ENCODE results near the gene SLC38A1. TPM values are rescaled to one million over a fixed set of nuclear protein-coding genes. Genes with fewer than 3 reads are reported as not detected.
A peak's percentile ranks its signal among the peaks of the same experiment; 100 is the strongest.
"Not testable (repeated sequence)": the region's sequence is repeated elsewhere in the genome, so short reads cannot be mapped to it uniquely, and the experiment has no call there.

SLC38A1 gene
- total RNA-seq, 2 experiments from 2014 or later: 105 to 110 TPM

GRCh38 chr12:46263140-46264016 is 5.5 kb downstream of the SLC38A1 start:
- intact Hi-C loops (cut with micrococcal nuclease): no loop called here
- Mint-ChIP-seq H3K4me3 (no peak overlapping the region), H3K9me3 (no peaks in the 10 kb centered on the region), H3K27me3 (ENCODE audit: low read depth) (no peaks in the 10 kb centered on the region), H3K27ac (peak overlapping the region; percentile 57), H3K4me1 (ENCODE audit: low read depth) (peaks cover 21% of the 10 kb centered on the region), H3K36me3 (ENCODE audit: low read depth) (peaks cover 6% of the 10 kb centered on the region)
- CTCF ChIA-PET: interaction anchor here (1.0 to 1.3 kb wide), 2 partner anchors 40 to 46 kb away, joined by 3 to 7 read pairs; no protein-coding TSS in a partner anchor
- no peak for DNase-seq

- DNase-seq: no peak
- CTCF ChIA-PET: interaction anchor here (0.8 to 1.0 kb wide), 2 partner anchors 58 to 137 kb away, joined by 3 to 4 read pairs; no protein-coding TSS in a partner anchor
- peaks cover 19% of the 10 kb centered on the region for H3K36me3 Mint-ChIP-seq (ENCODE audit: low read depth)
- peaks cover 37% of the 10 kb centered on the region for H3K4me1 Mint-ChIP-seq (ENCODE audit: low read depth)
- no peaks in the 10 kb centered on the region for H3K27me3 Mint-ChIP-seq (ENCODE audit: low read depth)
- H3K4me3 Mint-ChIP-seq: no peak overlapping the region
- peak overlapping the region; percentile 28 for H3K27ac Mint-ChIP-seq
- H3K9me3 Mint-ChIP-seq: no peaks in the 10 kb centered on the region
- intact Hi-C loops (cut with micrococcal nuclease): no loop called here
Observed at GRCh38 chr12:46261646-46262045, 7.2 kb downstream of the SLC38A1 start.

- Mint-ChIP-seq H3K4me1 (ENCODE audit: low read depth) (peaks cover 41% of the 10 kb centered on the region), H3K27ac (no peak overlapping the region), H3K36me3 (ENCODE audit: low read depth) (peaks cover 23% of the 10 kb centered on the region), H3K9me3 (no peaks in the 10 kb centered on the region), H3K27me3 (ENCODE audit: low read depth) (no peaks in the 10 kb centered on the region), H3K4me3 (no peak overlapping the region)
- CTCF ChIA-PET: no interaction called here
- intact Hi-C loops (cut with micrococcal nuclease): no loop called here
- no peak for DNase-seq
Observed at GRCh38 chr12:46260913-46261476, 7.8 kb downstream of the SLC38A1 start.

DNA sequence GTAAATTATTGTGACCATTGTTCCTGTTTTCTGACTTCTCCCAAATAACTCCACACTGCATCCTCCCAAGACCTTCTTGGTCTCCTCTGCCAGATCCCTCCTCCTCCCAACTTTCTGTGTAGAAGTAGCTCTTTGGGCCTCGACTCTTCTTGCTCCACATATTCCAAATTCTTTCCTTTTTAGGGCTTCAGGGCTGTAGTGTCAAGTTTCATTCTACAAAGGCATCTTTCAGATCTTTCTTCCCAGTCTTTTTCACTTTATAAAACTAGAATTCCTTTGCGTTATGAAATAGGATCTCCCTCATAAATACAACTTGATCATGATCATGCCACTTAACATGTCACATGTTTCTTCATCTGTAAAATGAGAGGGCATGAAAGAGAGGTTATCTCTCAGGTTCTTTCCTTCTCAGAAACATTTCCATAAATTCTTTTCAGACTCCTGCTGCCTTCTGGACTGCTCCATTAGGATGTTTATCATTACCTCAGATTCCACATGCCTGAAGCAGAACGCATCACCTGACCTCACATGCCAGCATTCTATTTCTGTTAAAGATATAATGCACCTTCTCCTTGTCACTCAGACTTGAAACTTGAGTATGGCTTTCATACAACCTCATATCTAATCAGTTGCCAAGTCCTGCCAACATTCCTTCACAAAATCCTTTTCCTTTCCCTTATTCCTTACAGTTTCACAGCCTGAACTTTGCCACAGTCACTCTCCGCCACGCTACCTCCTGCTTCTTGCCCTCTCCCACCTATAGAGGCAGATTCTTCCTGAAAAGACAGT is 8.5 kb downstream of the SLC38A1 start:
- intact Hi-C loops (cut with micrococcal nuclease): no loop called here
- peaks cover 28% of the 10 kb centered on the region for H3K36me3 Mint-ChIP-seq (ENCODE audit: low read depth)
- no peaks in the 10 kb centered on the region for H3K9me3 Mint-ChIP-seq
- H3K4me3 Mint-ChIP-seq: no peak overlapping the region
- no peaks in the 10 kb centered on the region for H3K27me3 Mint-ChIP-seq (ENCODE audit: low read depth)
- CTCF ChIA-PET: interaction anchor here (1.0 kb wide), 1 partner anchor 55 kb away, joined by 3 read pairs; no protein-coding TSS in a partner anchor
- H3K4me1 Mint-ChIP-seq (ENCODE audit: low read depth): peaks cover 47% of the 10 kb centered on the region
- no peak for DNase-seq
- no peak overlapping the region for H3K27ac Mint-ChIP-seq

GRCh38 chr12:46259713-46260112 is 9.1 kb downstream of the SLC38A1 start:
- intact Hi-C loops (cut with micrococcal nuclease): no loop called here
- peaks cover 33% of the 10 kb centered on the region for H3K36me3 Mint-ChIP-seq (ENCODE audit: low read depth)

GRCh38 chr12:46259071-46259470 is 9.8 kb downstream of the SLC38A1 start:
- Mint-ChIP-seq H3K27me3 (ENCODE audit: low read depth) (no peaks in the 10 kb centered on the region), H3K27ac (no peak overlapping the region), H3K4me1 (ENCODE audit: low read depth) (peaks cover 56% of the 10 kb centered on the region), H3K4me3 (no peak overlapping the region), H3K9me3 (no peaks in the 10 kb centered on the region), H3K36me3 (ENCODE audit: low read depth) (peaks cover 38% of the 10 kb centered on the region)
- CTCF ChIA-PET: no interaction called here
- intact Hi-C loops (cut with micrococcal nuclease): no loop called here
- DNase-seq: no peak

More at GRCh38 chr12:46259713-46260112, 9.1 kb downstream of the SLC38A1 start:
- H3K4me1 Mint-ChIP-seq (ENCODE audit: low read depth): peaks cover 52% of the 10 kb centered on the region
- DNase-seq: no peak
- H3K9me3 Mint-ChIP-seq: no peaks in the 10 kb centered on the region
- H3K27me3 Mint-ChIP-seq (ENCODE audit: low read depth): no peaks in the 10 kb centered on the region
- CTCF ChIA-PET: interaction anchor here (1.0 kb wide), 1 partner anchor 55 kb away, joined by 3 read pairs; no protein-coding TSS in a partner anchor
- no peak overlapping the region for H3K4me3 Mint-ChIP-seq
- H3K27ac Mint-ChIP-seq: no peak overlapping the region

- CTCF ChIA-PET: interaction anchor here (0.6 kb wide), 1 partner anchor 61 kb away, joined by 3 read pairs; no protein-coding TSS in a partner anchor
- peak overlapping the region; percentile 30 for H3K27ac Mint-ChIP-seq
- H3K4me1 Mint-ChIP-seq (ENCODE audit: low read depth): peaks cover 52% of the 10 kb centered on the region
- H3K27me3 Mint-ChIP-seq (ENCODE audit: low read depth): no peaks in the 10 kb centered on the region
- DNase-seq: no peak
- H3K9me3 Mint-ChIP-seq: no peaks in the 10 kb centered on the region
- intact Hi-C loops (cut with micrococcal nuclease): no loop called here
- H3K4me3 Mint-ChIP-seq: no peak overlapping the region
- peaks cover 44% of the 10 kb centered on the region for H3K36me3 Mint-ChIP-seq (ENCODE audit: low read depth)
Observed at GRCh38 chr12:46258129-46258528, 10.7 kb downstream of the SLC38A1 start.

- H3K27ac Mint-ChIP-seq: peak overlapping the region; percentile 42
- intact Hi-C loops (cut with micrococcal nuclease): no loop called here
- H3K36me3 Mint-ChIP-seq (ENCODE audit: low read depth): peaks cover 52% of the 10 kb centered on the region
Observed at GRCh38 chr12:46256942-46257341, 11.9 kb downstream of the SLC38A1 start.

DNA sequence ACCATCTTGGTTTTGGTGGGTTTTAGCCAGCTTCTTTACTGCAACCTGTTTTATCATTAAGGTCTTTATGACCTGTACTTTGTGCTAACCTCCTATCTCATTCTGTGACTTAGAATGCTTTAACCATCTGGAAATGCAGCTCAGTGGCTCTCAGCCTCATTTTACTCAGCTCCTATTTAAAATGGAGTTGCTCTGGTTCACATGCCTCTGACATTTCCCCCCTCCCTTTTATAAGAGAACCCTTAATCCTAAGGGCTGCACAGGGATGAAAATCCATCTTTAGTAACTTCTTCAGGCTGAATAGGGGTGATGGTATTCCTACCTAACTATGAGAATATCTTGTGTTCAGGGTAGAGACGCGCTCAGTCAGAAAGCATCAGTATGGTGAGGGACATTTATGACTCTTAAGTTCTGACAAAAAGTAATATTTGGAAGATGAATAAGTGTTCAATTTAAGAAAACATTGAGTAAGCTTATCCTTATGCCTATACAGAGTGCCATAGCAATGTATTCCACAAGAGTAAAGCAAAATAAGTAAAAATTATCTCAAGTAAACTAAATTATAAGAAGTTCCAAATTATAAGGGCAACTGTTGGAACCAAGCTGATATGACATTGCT is 15.2 kb downstream of the SLC38A1 start:
- no peaks in the 10 kb centered on the region for H3K27me3 Mint-ChIP-seq (ENCODE audit: low read depth)
- intact Hi-C loops (cut with micrococcal nuclease): loop anchor here (2.0 kb wide), 1 partner anchor 23 kb away; no protein-coding TSS in a partner anchor
- peak overlapping the region; percentile 34 for H3K27ac Mint-ChIP-seq
- no peak overlapping the region for H3K4me3 Mint-ChIP-seq
- peaks cover 22% of the 10 kb centered on the region for H3K9me3 Mint-ChIP-seq
- CTCF ChIA-PET: interaction anchor here (0.5 to 1.6 kb wide), 2 partner anchors 11 to 21 kb away, joined by 3 to 4 read pairs; no protein-coding TSS in a partner anchor
- peaks cover 78% of the 10 kb centered on the region for H3K4me1 Mint-ChIP-seq (ENCODE audit: low read depth)
- no peak for DNase-seq
- H3K36me3 Mint-ChIP-seq (ENCODE audit: low read depth): peaks cover 85% of the 10 kb centered on the region

More at GRCh38 chr12:46256942-46257341, 11.9 kb downstream of the SLC38A1 start:
- CTCF ChIA-PET: no interaction called here
- no peaks in the 10 kb centered on the region for H3K27me3 Mint-ChIP-seq (ENCODE audit: low read depth)
- no peak for DNase-seq
- no peak overlapping the region for H3K4me3 Mint-ChIP-seq
- H3K4me1 Mint-ChIP-seq (ENCODE audit: low read depth): peaks cover 52% of the 10 kb centered on the region
- H3K9me3 Mint-ChIP-seq: peaks cover 2% of the 10 kb centered on the region

- CTCF ChIA-PET; H3K27me3 Mint-ChIP-seq (ENCODE audit: low read depth); H3K4me3 Mint-ChIP-seq; DNase-seq: not testable (repeated sequence)
- H3K9me3 Mint-ChIP-seq: peaks cover 31% of the 10 kb centered on the region
- H3K27ac Mint-ChIP-seq: peak overlapping the region; percentile 28
- intact Hi-C loops (cut with micrococcal nuclease): loop anchor here (2.0 kb wide), 1 partner anchor 21 kb away; no protein-coding TSS in a partner anchor
- H3K36me3 Mint-ChIP-seq (ENCODE audit: low read depth): peaks cover 92% of the 10 kb centered on the region
- peaks cover 81% of the 10 kb centered on the region for H3K4me1 Mint-ChIP-seq (ENCODE audit: low read depth)
Observed at GRCh38 chr12:46251994-46252393, 16.8 kb downstream of the SLC38A1 start.

- H3K27ac Mint-ChIP-seq: peak overlapping the region; percentile 76
- intact Hi-C loops (cut with micrococcal nuclease): loop anchor here (1.0 kb wide), 1 partner anchor 10 kb away; no protein-coding TSS in a partner anchor
- peaks cover 31% of the 10 kb centered on the region for H3K9me3 Mint-ChIP-seq
- CTCF ChIA-PET; H3K27me3 Mint-ChIP-seq (ENCODE audit: low read depth); DNase-seq; H3K4me3 Mint-ChIP-seq: not testable (repeated sequence)
- H3K36me3 Mint-ChIP-seq (ENCODE audit: low read depth): peaks cover 94% of the 10 kb centered on the region
- H3K4me1 Mint-ChIP-seq (ENCODE audit: low read depth): peaks cover 85% of the 10 kb centered on the region
Observed at GRCh38 chr12:46249960-46250359, 18.9 kb downstream of the SLC38A1 start.
